Measurements from ENCODE around the gene DDN. TPM values are rescaled to one million over a fixed set of nuclear protein-coding genes. Genes with fewer than 3 reads are reported as not detected.

Gene DDN
- total RNA-seq, 1 experiment from 2014 or later = 3.5 TPM

DNA sequence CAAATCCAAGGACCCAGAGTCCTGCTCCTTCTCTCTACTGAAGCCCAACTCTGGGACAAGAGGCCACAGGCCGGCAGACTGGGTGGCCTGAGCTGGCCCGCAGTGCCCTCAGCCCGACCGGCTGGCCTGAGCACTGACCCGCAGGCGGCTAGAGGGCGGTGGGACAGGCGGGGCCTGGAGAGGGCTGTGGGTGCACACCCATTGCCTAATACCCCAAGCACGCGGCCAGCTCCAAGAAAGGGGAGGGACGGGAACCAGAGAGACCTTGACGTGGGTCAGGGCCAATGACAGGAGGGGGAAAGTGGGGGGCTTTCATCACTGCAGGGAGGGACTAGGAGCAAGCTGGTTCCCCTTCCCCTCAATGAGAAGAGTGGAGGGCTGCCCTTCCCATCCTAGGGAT is 25.6 kb downstream of the DDN start:
- no TSS peak for BruUV-seq (replicated peaks)
- Histone ChIP-seq H3F3A (ENCODE audit: low read length, unreplicated experiment) (no peaks in the 10 kb centered on the region), H3K27ac (ENCODE audit: low read length) (no peak overlapping the region), H3K9me3 (ENCODE audit: low read length) (no peaks in the 10 kb centered on the region), H3K27me3 (ENCODE audit: low read length) (peaks cover 13% of the 10 kb centered on the region), H3K4me3 (ENCODE audit: low read length) (no peak overlapping the region), H2AFZ (ENCODE audit: low read length) (no peak overlapping the region), H3K36me3 (ENCODE audit: low read depth, low read length) (no peaks in the 10 kb centered on the region), H3K79me2 (ENCODE audit: low read length) (no peaks in the 10 kb centered on the region), H4K20me1 (ENCODE audit: low read length) (no peaks in the 10 kb centered on the region), H3K9me2 (replicated peaks; ENCODE audit: low read length) (no peaks in the 10 kb centered on the region), H3K4me2 (ENCODE audit: low read length) (no peak overlapping the region), H3K4me1 (ENCODE audit: insufficient read depth, low read length) (peaks cover 15% of the 10 kb centered on the region; the same call in 1 of the 2 replicates), H3K9ac (ENCODE audit: low read length) (no peak overlapping the region)
- ChIA-PET CTCF (no interaction called here), POLR2A (ENCODE audit: unreplicated experiment) (no interaction called here)
- DNase-seq (no peak), ATAC-seq (no peak)
- TF ChIP-seq EZH2 (IDR thresholded peaks at IDR 0.05; ENCODE audit: low read length, unreplicated experiment) (no peak), EZH2phosphoT487 (IDR thresholded peaks at IDR 0.05; ENCODE audit: borderline replicate concordance, low read length) (no peak)
- TF ChIP-seq, protein P1, sequence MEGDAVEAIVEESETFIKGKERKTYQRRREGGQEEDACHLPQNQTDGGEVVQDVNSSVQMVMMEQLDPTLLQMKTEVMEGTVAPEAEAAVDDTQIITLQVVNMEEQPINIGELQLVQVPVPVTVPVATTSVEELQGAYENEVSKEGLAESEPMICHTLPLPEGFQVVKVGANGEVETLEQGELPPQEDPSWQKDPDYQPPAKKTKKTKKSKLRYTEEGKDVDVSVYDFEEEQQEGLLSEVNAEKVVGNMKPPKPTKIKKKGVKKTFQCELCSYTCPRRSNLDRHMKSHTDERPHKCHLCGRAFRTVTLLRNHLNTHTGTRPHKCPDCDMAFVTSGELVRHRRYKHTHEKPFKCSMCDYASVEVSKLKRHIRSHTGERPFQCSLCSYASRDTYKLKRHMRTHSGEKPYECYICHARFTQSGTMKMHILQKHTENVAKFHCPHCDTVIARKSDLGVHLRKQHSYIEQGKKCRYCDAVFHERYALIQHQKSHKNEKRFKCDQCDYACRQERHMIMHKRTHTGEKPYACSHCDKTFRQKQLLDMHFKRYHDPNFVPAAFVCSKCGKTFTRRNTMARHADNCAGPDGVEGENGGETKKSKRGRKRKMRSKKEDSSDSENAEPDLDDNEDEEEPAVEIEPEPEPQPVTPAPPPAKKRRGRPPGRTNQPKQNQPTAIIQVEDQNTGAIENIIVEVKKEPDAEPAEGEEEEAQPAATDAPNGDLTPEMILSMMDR (conservative IDR thresholded peaks at IDR 0.05; ENCODE audit: low read depth, low read length) = no peak
- intact Hi-C loops (cut with micrococcal nuclease) = no loop called here

DNA sequence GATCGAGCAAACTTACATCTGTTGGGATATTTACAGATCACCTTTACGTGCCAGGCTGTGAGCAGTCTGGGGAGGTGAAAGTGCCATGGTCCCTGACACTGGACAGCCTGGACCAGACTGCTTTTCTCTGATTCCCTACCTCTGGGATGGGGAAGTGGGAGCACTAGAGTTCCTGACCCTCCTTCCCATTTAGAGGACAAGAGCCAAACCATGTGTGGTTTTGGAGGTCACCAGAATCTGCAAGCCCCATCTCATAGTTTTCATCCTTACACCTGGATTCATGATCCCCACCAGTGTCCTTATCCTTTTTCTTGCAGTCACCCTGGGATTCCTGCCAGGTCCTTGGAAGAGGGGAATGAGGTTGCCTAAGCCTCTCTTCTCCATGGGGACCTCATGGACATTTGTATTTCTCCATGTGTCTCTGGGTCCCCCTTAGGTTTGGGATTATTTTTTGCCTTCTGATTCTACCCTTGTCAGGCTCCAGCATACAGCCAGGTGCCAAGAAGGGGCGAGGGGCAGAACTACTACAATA is 26.2 kb downstream of the DDN start:
- Histone ChIP-seq H2AFZ (ENCODE audit: low read length) (no peak overlapping the region), H3K9me3 (ENCODE audit: low read length) (no peaks in the 10 kb centered on the region), H3K4me1 (ENCODE audit: insufficient read depth, low read length) (peaks cover 10% of the 10 kb centered on the region; the same call in 1 of the 2 replicates), H3K9ac (ENCODE audit: low read length) (no peak overlapping the region), H4K20me1 (ENCODE audit: low read length) (no peaks in the 10 kb centered on the region), H3K36me3 (ENCODE audit: low read depth, low read length) (no peaks in the 10 kb centered on the region), H3K9me2 (replicated peaks; ENCODE audit: low read length) (no peaks in the 10 kb centered on the region), H3K27ac (ENCODE audit: low read length) (no peak overlapping the region), H3K27me3 (ENCODE audit: low read length) (peaks cover 8% of the 10 kb centered on the region), H3F3A (ENCODE audit: low read length, unreplicated experiment) (no peaks in the 10 kb centered on the region), H3K4me2 (ENCODE audit: low read length) (no peak overlapping the region), H3K4me3 (ENCODE audit: low read length) (no peak overlapping the region), H3K79me2 (ENCODE audit: low read length) (no peaks in the 10 kb centered on the region)
- TF ChIP-seq EZH2 (IDR thresholded peaks at IDR 0.05; ENCODE audit: low read length, unreplicated experiment) = no peak
- TF ChIP-seq EZH2phosphoT487 (IDR thresholded peaks at IDR 0.05; ENCODE audit: borderline replicate concordance, low read length) = no peak
- TF ChIP-seq, protein P1 (conservative IDR thresholded peaks at IDR 0.05; ENCODE audit: low read depth, low read length) = no peak
- intact Hi-C loops (cut with micrococcal nuclease) = no loop called here
- ATAC-seq (no peak), DNase-seq (no peak)
- ChIA-PET CTCF (no interaction called here), POLR2A (ENCODE audit: unreplicated experiment) (no interaction called here)
- BruUV-seq (replicated peaks) = no TSS peak

GRCh38 chr12:48972213-48972951 is 26.8 kb downstream of the DDN start:
- ChIA-PET CTCF (no interaction called here), POLR2A (ENCODE audit: unreplicated experiment) (no interaction called here)
- intact Hi-C loops (cut with micrococcal nuclease) = no loop called here

More at GRCh38 chr12:48972213-48972951, 26.8 kb downstream of the DDN start:
- no peak for DNase-seq
- Histone ChIP-seq H3K4me1 (ENCODE audit: insufficient read depth, low read length) (0 out of 2 replicates have a peak, but pooled peaks cover 7% of the 10 kb centered on the region), H4K20me1 (ENCODE audit: low read length) (no peaks in the 10 kb centered on the region), H3K36me3 (ENCODE audit: low read depth, low read length) (no peaks in the 10 kb centered on the region), H3K79me2 (ENCODE audit: low read length) (no peaks in the 10 kb centered on the region), H3K9me2 (replicated peaks; ENCODE audit: low read length) (no peaks in the 10 kb centered on the region), H3K4me3 (ENCODE audit: low read length) (no peak overlapping the region), H3K27me3 (ENCODE audit: low read length) (peaks cover 2% of the 10 kb centered on the region; the same call in 1 of the 2 replicates), H3K27ac (ENCODE audit: low read length) (no peak overlapping the region), H3F3A (ENCODE audit: low read length, unreplicated experiment) (no peaks in the 10 kb centered on the region), H2AFZ (ENCODE audit: low read length) (peak overlapping the region; percentile 83), H3K9ac (ENCODE audit: low read length) (no peak overlapping the region), H3K4me2 (ENCODE audit: low read length) (peak overlapping the region; percentile 88), H3K9me3 (ENCODE audit: low read length) (no peaks in the 10 kb centered on the region)
- TF ChIP-seq, protein P1 (conservative IDR thresholded peaks at IDR 0.05; ENCODE audit: low read depth, low read length) = no peak
- TF ChIP-seq EZH2phosphoT487 (IDR thresholded peaks at IDR 0.05; ENCODE audit: borderline replicate concordance, low read length) (no peak), EZH2 (IDR thresholded peaks at IDR 0.05; ENCODE audit: low read length, unreplicated experiment) (no peak)
- no peak for ATAC-seq
- BruUV-seq (replicated peaks) = no TSS peak

Measured in PC-3 (cell line).